ENCODE results near the gene CASQ2.

The CASQ2 gene

GRCh38 chr1:115768549-115768948 is at the start of gene CASQ2:
Gene CASQ2, minus strand, starts transcription at chr1:115768714. Its CDS starts 173 bp downstream, at chr1:115768541.
- DNase-seq: no peak

- DNase-seq: no peak
Measured at GRCh38 chr1:115815694-115816093, 47.2 kb upstream of the CASQ2 start.

GRCh38 chr1:115814685-115815398 is 46.3 kb upstream of the CASQ2 start:
- DNase-seq: no peak

GRCh38 chr1:115813727-115814126 is 45.2 kb upstream of the CASQ2 start:
- DNase-seq: no peak

- no peak for DNase-seq
Measured at GRCh38 chr1:115811140-115811828, 42.8 kb upstream of the CASQ2 start.

- DNase-seq: no peak
Measured at GRCh38 chr1:115810609-115811008, 42.1 kb upstream of the CASQ2 start.

GRCh38 chr1:115809847-115810246 is 41.3 kb upstream of the CASQ2 start:
- DNase-seq: no peak

GRCh38 chr1:115809076-115809475 is 40.6 kb upstream of the CASQ2 start:
- DNase-seq: no peak

GRCh38 chr1:115807723-115808122 is 39.2 kb upstream of the CASQ2 start:
- DNase-seq: peak; percentile 55

GRCh38 chr1:115805597-115805996 is 37.1 kb upstream of the CASQ2 start:
- DNase-seq: no peak

GRCh38 chr1:115802416-115802815 is 33.9 kb upstream of the CASQ2 start:
- no peak for DNase-seq

GRCh38 chr1:115797486-115797885 is 29.0 kb upstream of the CASQ2 start:
- DNase-seq: no peak

- DNase-seq: no peak
Measured at GRCh38 chr1:115796897-115797296, 28.4 kb upstream of the CASQ2 start.

GRCh38 chr1:115796036-115796435 is 27.5 kb upstream of the CASQ2 start:
- DNase-seq: no peak

GRCh38 chr1:115794976-115795639 is 26.6 kb upstream of the CASQ2 start:
- DNase-seq: no peak

- no peak for DNase-seq
Measured at GRCh38 chr1:115793162-115793561, 24.6 kb upstream of the CASQ2 start.

GRCh38 chr1:115791816-115792215 is 23.3 kb upstream of the CASQ2 start:
- DNase-seq: no peak

GRCh38 chr1:115790846-115791245 is 22.3 kb upstream of the CASQ2 start:
- DNase-seq: no peak

- DNase-seq: no peak
Measured at GRCh38 chr1:115790356-115790755, 21.8 kb upstream of the CASQ2 start.

GRCh38 chr1:115783311-115783710 is 14.8 kb upstream of the CASQ2 start:
- DNase-seq: no peak

GRCh38 chr1:115782571-115783281 is 14.2 kb upstream of the CASQ2 start:
- DNase-seq: no peak

GRCh38 chr1:115781851-115782250 is 13.3 kb upstream of the CASQ2 start:
- no peak for DNase-seq

GRCh38 chr1:115781343-115781742 is 12.8 kb upstream of the CASQ2 start:
- DNase-seq: no peak
